Prostate gland (tissue), 2 donors: ENCODE data around the gene PFAS. TPM values are rescaled to one million over a fixed set of nuclear protein-coding genes. Genes with fewer than 3 reads are reported as not detected.

Experiments
- DNase-seq: peaks from one replicate; pipeline ENCODE4 v3.0.0-alpha.2; 2019; ENCODE audit warnings: low spot score
- H3K27ac ChIP-seq, 2 donors: fragments of 200-600 bp; sonication (generic); 2 replicates each; pipeline ENCODE4 v1.5.1; 2017 to 2019
- H3K27me3 ChIP-seq: fragments of 200-600 bp; sonication (generic); replicated peaks from 2 replicates; pipeline ENCODE4 v1.5.1; 2019; ENCODE audit not compliant: insufficient read depth
- H3K36me3 ChIP-seq, 2 donors: fragments of 200-600 bp; sonication (generic); 1 replicate in 1 of 2; 2 replicates in 1 of 2; pipeline versions ENCODE4 v1.5.1 to v1.8.1; 2017 to 2019
- H3K4me1 ChIP-seq: fragments of 200-600 bp; sonication (generic); replicated peaks from 2 replicates; pipeline ENCODE4 v1.5.1; 2019
- H3K4me3 ChIP-seq, 2 donors: fragments of 200-600 bp; sonication (generic); 2 replicates each; pipeline ENCODE4 v1.5.1; 2017 to 2019
- H3K9me3 ChIP-seq: fragments of 200-600 bp; sonication (generic); 2 replicates; pipeline ENCODE4 v1.5.1; 2017
- CTCF ChIP-seq, 4 experiments: fragments of 200-600 bp in 2 of 4; fragments of 450-650 bp in 2 of 4; sonication (generic) in 2 of 4; IDR thresholded peaks; 1 replicate in 3 of 4; 2 replicates in 1 of 4; pipeline ENCODE4 v1.5.1; 2016 to 2019; ENCODE audit warnings: antibody characterized with exemption in 4 of 4, mild to moderate bottlenecking in 2 of 4, moderate library complexity in 2 of 4
- POLR2A ChIP-seq: fragments of 450-650 bp; IDR thresholded peaks from one replicate; pipeline ENCODE4 v1.6.1; 2016; ENCODE audit warnings: antibody characterized with exemption, mild to moderate bottlenecking
- POLR2AphosphoS5 ChIP-seq: sonication (generic); formaldehyde crosslinking; IDR thresholded peaks from one replicate; pipeline ENCODE4 v1.6.1; 2017; ENCODE audit warnings: antibody characterized with exemption
- WGBS: methylation state at CpG from one replicate; pipeline ENCODE4 v1.1.5; 2018; 5-methylcytosine and 5-hydroxymethylcytosine counted together
- intact Hi-C: fragments of 100-400 bp; cut with DNase I; formaldehyde crosslinking; loops from one replicate; pipeline ENCODE4 v1.14.2; 2022
- total RNA-seq, 2 donors: library from RNA; depleted of rRNA; stranded (reverse); fragments of >200 nt; gene quantifications; one replicate each; pipeline ENCODE4 v1.1.0, GENCODE V29; 2016

Gene PFAS
- total RNA-seq, 2 donors from 2014 or later, result 17.0 to 29.0 TPM

GRCh38 chr17:8253801-8254200 lies 4.7 kb downstream of the PFAS start:
- Histone ChIP-seq H3K27me3 (no peaks in the 10 kb centered on the region), H3K36me3 (no peaks in the 10 kb centered on the region), H3K27ac (no peak overlapping the region), H3K4me1 (no peaks in the 10 kb centered on the region), H3K4me3 (no peak overlapping the region), H3K9me3 (no peaks in the 10 kb centered on the region)
- TF ChIP-seq POLR2A (no peak), POLR2AphosphoS5 (peak; percentile 28), CTCF (IDR thresholded peaks at IDR 0.05) (peak in 3 of 4 experiments; percentile 33 to 36 (median 33))
- 43% methylated on average over 8 of the region's 8 CpGs for WGBS
- intact Hi-C loops, result no loop called here
- peak; percentile 42 for DNase-seq

- intact Hi-C loops, result no loop called here
- TF ChIP-seq CTCF (IDR thresholded peaks at IDR 0.05) (no peak), POLR2A (no peak), POLR2AphosphoS5 (no peak)
- 92% methylated on average over 11 of the region's 11 CpGs for WGBS
- no peak overlapping the region for H3K27ac ChIP-seq
- H3K36me3 ChIP-seq, result no peaks in the 10 kb centered on the region
- no peaks in the 10 kb centered on the region for H3K27me3 ChIP-seq
- no peak overlapping the region for H3K4me3 ChIP-seq
- H3K4me1 ChIP-seq, result no peaks in the 10 kb centered on the region
- no peaks in the 10 kb centered on the region for H3K9me3 ChIP-seq
- DNase-seq, result no peak
Observed at GRCh38 chr17:8254881-8255280, 5.8 kb downstream of the PFAS start.

GRCh38 chr17:8255499-8255898 lies 6.4 kb downstream of the PFAS start:
- 92% methylated on average over 9 of the region's 9 CpGs for WGBS
- Histone ChIP-seq H3K27me3 (no peaks in the 10 kb centered on the region), H3K4me3 (no peak overlapping the region), H3K9me3 (no peaks in the 10 kb centered on the region), H3K4me1 (no peaks in the 10 kb centered on the region), H3K36me3 (no peaks in the 10 kb centered on the region), H3K27ac (no peak overlapping the region)
- DNase-seq, result no peak
- intact Hi-C loops, result no loop called here
- no peak for TF ChIP-seq CTCF (IDR thresholded peaks at IDR 0.05)
- no peak for TF ChIP-seq POLR2A
- TF ChIP-seq POLR2AphosphoS5, result no peak

GRCh38 chr17:8256291-8256690 lies 7.2 kb downstream of the PFAS start:
- WGBS, result 92% methylated on average over 10 of the region's 10 CpGs
- H3K9me3 ChIP-seq, result no peaks in the 10 kb centered on the region
- H3K27me3 ChIP-seq, result no peaks in the 10 kb centered on the region
- no peak for DNase-seq
- H3K4me1 ChIP-seq, result no peaks in the 10 kb centered on the region
- H3K27ac ChIP-seq, result no peak overlapping the region
- intact Hi-C loops, result no loop called here
- TF ChIP-seq CTCF (IDR thresholded peaks at IDR 0.05), result no peak
- TF ChIP-seq POLR2AphosphoS5, result no peak
- no peak for TF ChIP-seq POLR2A
- H3K4me3 ChIP-seq, result no peak overlapping the region
- H3K36me3 ChIP-seq, result no peaks in the 10 kb centered on the region

GRCh38 chr17:8256691-8257090 lies 7.6 kb downstream of the PFAS start:
- TF ChIP-seq CTCF (IDR thresholded peaks at IDR 0.05) (no peak), POLR2AphosphoS5 (no peak), POLR2A (no peak)
- WGBS, result 98% methylated on average over 6 of the region's 6 CpGs
- no peaks in the 10 kb centered on the region for H3K36me3 ChIP-seq

More at GRCh38 chr17:8256691-8257090, 7.6 kb downstream of the PFAS start:
- H3K27ac ChIP-seq, result no peak overlapping the region
- H3K9me3 ChIP-seq, result no peaks in the 10 kb centered on the region
- H3K4me1 ChIP-seq, result no peaks in the 10 kb centered on the region
- intact Hi-C loops, result no loop called here
- no peak overlapping the region for H3K4me3 ChIP-seq
- no peaks in the 10 kb centered on the region for H3K27me3 ChIP-seq
- no peak for DNase-seq
